ENCODE results near the gene PIN1.

GRCh38 chr19:9835507-9835949 is 410 bp downstream of the PIN1 start:
- TF ChIP-seq EZH2 (IDR thresholded peaks at IDR 0.05; ENCODE audit: borderline replicate concordance, low read length) (no peak), CTCF (IDR thresholded peaks at IDR 0.05; ENCODE audit: low read length) (no peak)
